PFSK-1 (cell line): ENCODE results near the gene TXNIP.

Experiments used
- POLR2AphosphoS5 ChIP-seq: IDR thresholded peaks from 2 replicates; pipeline ENCODE4 v1.6.1; 2012; ENCODE audit warnings: low read depth, mild to moderate bottlenecking, control low read depth, low read length, moderate library complexity
- SIN3A ChIP-seq: IDR thresholded peaks from 2 replicates; pipeline ENCODE4 v1.6.1; 2012; ENCODE audit warnings: mild to moderate bottlenecking, low read length, moderate library complexity, borderline replicate concordance; ENCODE audit not compliant: insufficient read depth
- TAF1 ChIP-seq: IDR thresholded peaks from 2 replicates; pipeline ENCODE4 v1.6.1; 2012; ENCODE audit warnings: low read length, control low read depth, borderline replicate concordance; ENCODE audit not compliant: insufficient read depth
- TF ChIP-seq, protein P1 (sequence below), 2 experiments: IDR thresholded peaks; 2 replicates each; pipeline versions ENCODE4 v1.6.1 to v1.8.0; 2011 to 2012; ENCODE audit warnings: low read depth in 2 of 2, low read length in 2 of 2, control low read depth in 1 of 2, inconsistent platforms in 1 of 2, mild to moderate bottlenecking in 1 of 2, moderate library complexity in 1 of 2; ENCODE audit not compliant: insufficient read depth in 1 of 2

GRCh38 chr1:145960468-145961108, 35.8 kb downstream of the TXNIP start:
- no peak for TF ChIP-seq TAF1
- no peak for TF ChIP-seq SIN3A
- TF ChIP-seq, protein P1, sequence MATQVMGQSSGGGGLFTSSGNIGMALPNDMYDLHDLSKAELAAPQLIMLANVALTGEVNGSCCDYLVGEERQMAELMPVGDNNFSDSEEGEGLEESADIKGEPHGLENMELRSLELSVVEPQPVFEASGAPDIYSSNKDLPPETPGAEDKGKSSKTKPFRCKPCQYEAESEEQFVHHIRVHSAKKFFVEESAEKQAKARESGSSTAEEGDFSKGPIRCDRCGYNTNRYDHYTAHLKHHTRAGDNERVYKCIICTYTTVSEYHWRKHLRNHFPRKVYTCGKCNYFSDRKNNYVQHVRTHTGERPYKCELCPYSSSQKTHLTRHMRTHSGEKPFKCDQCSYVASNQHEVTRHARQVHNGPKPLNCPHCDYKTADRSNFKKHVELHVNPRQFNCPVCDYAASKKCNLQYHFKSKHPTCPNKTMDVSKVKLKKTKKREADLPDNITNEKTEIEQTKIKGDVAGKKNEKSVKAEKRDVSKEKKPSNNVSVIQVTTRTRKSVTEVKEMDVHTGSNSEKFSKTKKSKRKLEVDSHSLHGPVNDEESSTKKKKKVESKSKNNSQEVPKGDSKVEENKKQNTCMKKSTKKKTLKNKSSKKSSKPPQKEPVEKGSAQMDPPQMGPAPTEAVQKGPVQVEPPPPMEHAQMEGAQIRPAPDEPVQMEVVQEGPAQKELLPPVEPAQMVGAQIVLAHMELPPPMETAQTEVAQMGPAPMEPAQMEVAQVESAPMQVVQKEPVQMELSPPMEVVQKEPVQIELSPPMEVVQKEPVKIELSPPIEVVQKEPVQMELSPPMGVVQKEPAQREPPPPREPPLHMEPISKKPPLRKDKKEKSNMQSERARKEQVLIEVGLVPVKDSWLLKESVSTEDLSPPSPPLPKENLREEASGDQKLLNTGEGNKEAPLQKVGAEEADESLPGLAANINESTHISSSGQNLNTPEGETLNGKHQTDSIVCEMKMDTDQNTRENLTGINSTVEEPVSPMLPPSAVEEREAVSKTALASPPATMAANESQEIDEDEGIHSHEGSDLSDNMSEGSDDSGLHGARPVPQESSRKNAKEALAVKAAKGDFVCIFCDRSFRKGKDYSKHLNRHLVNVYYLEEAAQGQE (IDR thresholded peaks at IDR 0.05; ENCODE audit: insufficient read depth in 1 of 2, low read depth in 2 of 2, low read length in 2 of 2) = no peak
- no peak for TF ChIP-seq POLR2AphosphoS5
